B cell (primary cell): ENCODE data around the gene CASD1. TPM values are rescaled to one million over a fixed set of nuclear protein-coding genes. Genes with fewer than 3 reads are reported as not detected.

Experiments
- ATAC-seq: fragments of 200-7000 bp; cut with Tn5 transposase; one replicate; pipeline ENCODE4 v1.10.0; 2021; ENCODE audit warnings: low read depth, mild to moderate bottlenecking, moderate number of reproducible peaks, moderate library complexity
- CTCF ChIA-PET: fragments of 350-600 bp; sonication (Branson Sonifier 250); formaldehyde crosslinking; loops from one replicate; lab custom pipeline; 2021; ENCODE audit warnings: antibody characterized with exemption, inconsistent platforms; lab: Charles Lee
- POLR2A ChIA-PET: fragments of 350-600 bp; sonication (Branson Sonifier 250); formaldehyde crosslinking; loops from one replicate; lab custom pipeline; 2021; ENCODE audit warnings: antibody characterized with exemption; lab: Charles Lee
- DNase-seq: peaks from one replicate; pipeline ENCODE4 v3.0.0; 2013
- H2AFZ ChIP-seq: 2 replicates; pipeline ENCODE4 v1.6.1; 2012; ENCODE audit warnings: mild to moderate bottlenecking, low read depth, low read length; ENCODE audit not compliant: insufficient read depth, poor library complexity, severe bottlenecking
- H3K27ac ChIP-seq, 2 donors: 1 replicate in 1 of 2; 2 replicates in 1 of 2; pipeline ENCODE4 v1.5.1; 2012 to 2013; ENCODE audit warnings: low read length in 2 of 2, mild to moderate bottlenecking in 2 of 2, moderate library complexity in 1 of 2
- H3K27me3 ChIP-seq, 4 experiments: fragments of 200-600 bp in 1 of 4; sonication (generic) in 1 of 4; replicated peaks in 1 of 4; 1 replicate in 2 of 4; 2 replicates in 2 of 4; pipeline versions ENCODE4 v1.6.1 to v1.7.0; 2013 to 2016; ENCODE audit warnings: low read length in 3 of 4, mild to moderate bottlenecking in 2 of 4, mixed read lengths in 1 of 4, moderate library complexity in 1 of 4; ENCODE audit not compliant: insufficient read depth in 4 of 4, control insufficient read depth in 3 of 4; ENCODE audit errors: control extremely low read depth in 1 of 4
- H3K36me3 ChIP-seq, 2 experiments: replicated peaks in 1 of 2; 1 replicate in 1 of 2; 2 replicates in 1 of 2; pipeline versions ENCODE4 v1.6.1 to v1.7.1; 2013; ENCODE audit warnings: low read length in 1 of 2; ENCODE audit not compliant: insufficient read depth in 2 of 2, control insufficient read depth in 1 of 2; ENCODE audit errors: control extremely low read depth in 1 of 2, extremely low read depth in 1 of 2
- H3K4me1 ChIP-seq, 2 donors: fragments of 200-600 bp in 1 of 2; sonication (generic) in 1 of 2; 1 replicate in 1 of 2; 2 replicates in 1 of 2; pipeline versions ENCODE4 v1.5.1 to v1.6.1; 2013 to 2017; ENCODE audit warnings: low read length in 2 of 2; ENCODE audit not compliant: control insufficient read depth in 2 of 2, insufficient read depth in 2 of 2
- H3K4me2 ChIP-seq: replicated peaks from 2 replicates; pipeline ENCODE3; 2012; ENCODE audit warnings: mild to moderate bottlenecking, low read depth, low read length; ENCODE audit not compliant: poor library complexity, severe bottlenecking
- H3K4me3 ChIP-seq, 5 experiments: fragments of 200-600 bp in 1 of 5; sonication (generic) in 1 of 5; 1 replicate in 3 of 5; 2 replicates in 2 of 5; pipeline versions ENCODE4 v1.5.1 to v1.7.0; 2011 to 2016; ENCODE audit warnings: low read length in 4 of 5, mild to moderate bottlenecking in 4 of 5, low read depth in 2 of 5, control low read depth in 1 of 5, moderate library complexity in 1 of 5; ENCODE audit not compliant: insufficient read depth in 1 of 5; ENCODE audit errors: control extremely low read depth in 1 of 5, extremely low read depth in 1 of 5
- H3K79me2 ChIP-seq: fragments of 200-600 bp; sonication (generic); one replicate; pipeline ENCODE4 v1.6.0; 2016; ENCODE audit warnings: low read length; ENCODE audit not compliant: control insufficient read depth, insufficient read depth
- H3K9ac ChIP-seq: fragments of 200-600 bp; sonication (generic); 2 replicates; pipeline ENCODE4 v1.6.1; 2017; ENCODE audit warnings: mild to moderate bottlenecking, low read length, moderate library complexity
- H3K9me3 ChIP-seq, 3 donors: one replicate each; pipeline versions ENCODE4 v1.6.1 to v1.7.1; 2013; ENCODE audit warnings: low read length in 2 of 3; ENCODE audit not compliant: control insufficient read depth in 2 of 3, insufficient read depth in 1 of 3; ENCODE audit errors: control extremely low read depth in 1 of 3
- H4K20me1 ChIP-seq: 2 replicates; pipeline ENCODE4 v1.6.0; 2012; ENCODE audit warnings: mild to moderate bottlenecking, low read length; ENCODE audit not compliant: insufficient read depth, control insufficient read depth, poor library complexity, severe bottlenecking
- H3K27ac Mint-ChIP-seq: one replicate; pipeline ENCODE4 v1.8.0; 2021; ENCODE audit warnings: mixed read lengths
- H3K27me3 Mint-ChIP-seq: one replicate; pipeline ENCODE4 v1.8.0; 2021; ENCODE audit warnings: mixed read lengths
- H3K4me1 Mint-ChIP-seq: one replicate; pipeline ENCODE4 v1.8.0; 2021; ENCODE audit warnings: mixed read lengths
- H3K4me3 Mint-ChIP-seq: one replicate; pipeline ENCODE4 v1.8.0; 2021; ENCODE audit warnings: mixed read lengths
- H3K9me3 Mint-ChIP-seq: one replicate; pipeline ENCODE4 v1.8.0; 2022; ENCODE audit warnings: mixed read lengths; ENCODE audit not compliant: insufficient read depth
- CTCF ChIP-seq: fragments of 200-600 bp; IDR thresholded peaks from one replicate; pipeline ENCODE4 v1.8.0; 2022; ENCODE audit warnings: antibody characterized with exemption, mild to moderate bottlenecking
- EZH2 ChIP-seq: IDR thresholded peaks from 2 replicates; pipeline ENCODE4 v1.6.1; 2012; ENCODE audit warnings: borderline replicate concordance, low read depth, mild to moderate bottlenecking, moderate library complexity, low read length; ENCODE audit not compliant: insufficient read depth, poor library complexity, severe bottlenecking
- intact Hi-C: fragments of 100-400 bp; cut with micrococcal nuclease; formaldehyde crosslinking; loops from one replicate; pipeline ENCODE4 v1.10.0; 2022
- polyA plus RNA-seq: library from polyadenylated mRNA; depleted of rRNA; stranded (reverse); fragments of >200 nt; gene quantifications from 2 replicates; pipeline ENCODE4 v1.2.3, GENCODE V29; 2012
- total RNA-seq, 2 donors: library from RNA; stranded (reverse); fragments of 120-200 nt in 1 of 2; gene quantifications; 1 replicate in 1 of 2; 2 replicates in 1 of 2; pipeline versions ENCODE4 v1.2.3 to v1.2.4, GENCODE V29; 2013 to 2022

CASD1 gene
- total and polyA plus RNA-seq, 2 donors (not counting 1 experiment from before 2014, with no cell fraction given): 9.2 to 47.9 TPM

- Histone ChIP-seq H3K9me3 (no peaks in the 10 kb centered on the region), H3K79me2 (no peaks in the 10 kb centered on the region), H3K9ac (no peak overlapping the region), H3K4me1 (no peaks in the 10 kb centered on the region), H4K20me1 (no peaks in the 10 kb centered on the region), H3K27ac (no peak overlapping the region), H3K4me3 (no peak overlapping the region), H3K27me3 (no peaks in the 10 kb centered on the region), H3K4me2 (no peak overlapping the region), H3K36me3 (no peaks in the 10 kb centered on the region), H2AFZ (no peak overlapping the region)
- no peak overlapping the region for H3K27ac Mint-ChIP-seq
- intact Hi-C loops: no loop called here
- no peaks in the 10 kb centered on the region for H3K4me1 Mint-ChIP-seq
- no peak overlapping the region for H3K4me3 Mint-ChIP-seq
- no peaks in the 10 kb centered on the region for H3K9me3 Mint-ChIP-seq
- no peaks in the 10 kb centered on the region for H3K27me3 Mint-ChIP-seq
- DNase-seq (no peak), ATAC-seq (no peak)
- ChIA-PET CTCF (no interaction called here), POLR2A (no interaction called here)
- TF ChIP-seq CTCF: no peak
- TF ChIP-seq EZH2: no peak
Observed at GRCh38 chr7:94567396-94567795, 57.8 kb downstream of the CASD1 start.

DNA sequence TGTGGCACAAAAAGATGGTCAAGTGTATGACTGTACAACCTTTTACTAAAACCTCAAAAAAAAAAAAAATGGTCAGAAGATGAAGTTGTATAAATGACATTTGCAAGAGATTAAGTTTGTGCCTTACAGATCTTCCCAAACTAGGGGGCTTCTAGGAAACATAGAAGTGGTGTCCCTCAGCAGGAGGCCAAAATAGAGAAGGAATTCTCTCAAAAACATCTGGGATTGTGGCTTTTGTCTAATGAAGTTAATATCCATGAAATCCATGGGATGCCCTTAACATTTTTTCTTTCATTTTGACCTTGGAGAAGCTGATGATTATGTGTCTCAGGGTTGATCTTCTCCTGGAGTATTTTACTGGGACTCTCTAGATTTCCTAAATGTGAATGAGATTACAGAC, 62.2 kb downstream of the CASD1 start:
- Histone ChIP-seq H3K27me3 (no peaks in the 10 kb centered on the region), H2AFZ (no peak overlapping the region), H3K4me3 (no peak overlapping the region), H3K4me2 (no peak overlapping the region), H4K20me1 (no peaks in the 10 kb centered on the region), H3K79me2 (no peaks in the 10 kb centered on the region), H3K9me3 (peaks cover 4 to 11% (median 8%) of the 10 kb centered on the region in 3 donors), H3K36me3 (peaks cover 3 to 7% of the 10 kb centered on the region in 2 experiments), H3K9ac (no peak overlapping the region), H3K27ac (no peak overlapping the region), H3K4me1 (no peaks in the 10 kb centered on the region)
- ChIA-PET POLR2A (no interaction called here), CTCF (no interaction called here)
- ATAC-seq (no peak), DNase-seq (no peak)
- Mint-ChIP-seq H3K4me3 (no peak overlapping the region), H3K27me3 (no peaks in the 10 kb centered on the region), H3K27ac (no peak overlapping the region), H3K9me3 (peaks cover 11% of the 10 kb centered on the region), H3K4me1 (no peaks in the 10 kb centered on the region)
- intact Hi-C loops: no loop called here
- TF ChIP-seq CTCF (no peak), EZH2 (no peak)
